A673 (cell line): ENCODE measurements around the gene HMG20A. TPM values are rescaled to one million over a fixed set of nuclear protein-coding genes. Genes with fewer than 3 reads are reported as not detected.

Source experiments
- BruUV-seq: library from RNA; stranded (reverse); fragments of 400-500 nt; replicated peaks from 2 replicates; lab custom pipeline; 2021; lab: Mats Ljungman, UMichigan
- CTCF ChIA-PET: fragments of 300-600 bp; sonication (Branson Sonifier 250); formaldehyde crosslinking; loops from one replicate; lab custom pipeline; 2022; ENCODE audit warnings: antibody characterized with exemption; lab: Charles Lee
- POLR2A ChIA-PET: fragments of 300-600 bp; sonication (Branson Sonifier 250); formaldehyde crosslinking; loops from one replicate; lab custom pipeline; 2022; ENCODE audit warnings: antibody characterized with exemption; ENCODE audit not compliant: low non-redundant PET; lab: Charles Lee
- DNase-seq: peaks from one replicate; pipeline ENCODE4 v3.0.0-alpha.2; 2015; ENCODE audit warnings: low spot score
- H3K27ac ChIP-seq: fragments of 200-600 bp; sonication (generic); 2 replicates; pipeline ENCODE4 v1.5.1; 2016; ENCODE audit warnings: mixed run types, low read depth, mild to moderate bottlenecking, mixed read lengths, antibody characterized with exemption, low read length; ENCODE audit not compliant: poor library complexity, severe bottlenecking
- H3K27me3 ChIP-seq: fragments of 200-600 bp; sonication (generic); replicated peaks from 2 replicates; pipeline ENCODE4 v1.6.1; 2017; ENCODE audit warnings: mixed run types, low read depth, mild to moderate bottlenecking, mixed read lengths, antibody characterized with exemption, low read length; ENCODE audit not compliant: insufficient read depth, poor library complexity
- H3K36me3 ChIP-seq: fragments of 200-600 bp; sonication (generic); 2 replicates; pipeline ENCODE4 v1.6.1; 2016; ENCODE audit warnings: mixed run types, mild to moderate bottlenecking, mixed read lengths, antibody characterized with exemption, low read length; ENCODE audit not compliant: insufficient read depth, poor library complexity, severe bottlenecking
- H3K4me1 ChIP-seq: fragments of 200-600 bp; sonication (generic); 2 replicates; pipeline ENCODE4 v1.6.1; 2017; ENCODE audit warnings: mixed run types, mild to moderate bottlenecking, mixed read lengths, antibody characterized with exemption, low read length; ENCODE audit not compliant: insufficient read depth, poor library complexity, severe bottlenecking
- H3K4me3 ChIP-seq: fragments of 200-600 bp; sonication (generic); 2 replicates; pipeline ENCODE4 v1.5.1; 2016; ENCODE audit warnings: low read depth, mixed run types, mild to moderate bottlenecking, mixed read lengths, low read length; ENCODE audit not compliant: poor library complexity, severe bottlenecking
- H3K9me3 ChIP-seq: fragments of 200-600 bp; sonication (generic); 2 replicates; pipeline ENCODE4 v1.6.1; 2016; ENCODE audit warnings: mixed run types, low read depth, mild to moderate bottlenecking, mixed read lengths, antibody characterized with exemption, low read length; ENCODE audit not compliant: poor library complexity, severe bottlenecking
- EZH2 ChIP-seq: fragments of 200-600 bp; sonication (generic); IDR thresholded peaks from 2 replicates; pipeline ENCODE4 v1.6.1; 2017; ENCODE audit warnings: borderline replicate concordance, low read depth, mild to moderate bottlenecking, mixed read lengths, antibody characterized with exemption, low read length; ENCODE audit not compliant: poor library complexity, severe bottlenecking
- intact Hi-C: fragments of 100-400 bp; cut with micrococcal nuclease; formaldehyde crosslinking; loops from one replicate; pipeline ENCODE4 v1.10.0; 2022; ENCODE audit not compliant: unreplicated experiment
- total RNA-seq: library from RNA; stranded (reverse); gene quantifications from 2 replicates; pipeline ENCODE4 v1.2.3, GENCODE V29; 2021
- TF ChIP-seq, protein P1 (sequence below): fragments of 300-800, 200-600 bp; sonication (generic); conservative IDR thresholded peaks from 2 replicates; pipeline ENCODE4 v1.5.1; 2017; ENCODE audit warnings: low read depth, mild to moderate bottlenecking, antibody characterized with exemption, low read length, moderate library complexity, mixed read lengths

HMG20A gene
- total RNA-seq, 1 experiment from 2014 or later: 43.2 TPM

- Histone ChIP-seq H3K27me3 (no peaks in the 10 kb centered on the region), H3K27ac (peak overlapping the region; percentile 49), H3K36me3 (no peaks in the 10 kb centered on the region), H3K4me3 (no peak overlapping the region), H3K9me3 (no peaks in the 10 kb centered on the region), H3K4me1 (peaks cover 46% of the 10 kb centered on the region)
- POLR2A ChIA-PET: no interaction called here
- intact Hi-C loops: no loop called here
- no peak for TF ChIP-seq EZH2
- TF ChIP-seq, protein P1, sequence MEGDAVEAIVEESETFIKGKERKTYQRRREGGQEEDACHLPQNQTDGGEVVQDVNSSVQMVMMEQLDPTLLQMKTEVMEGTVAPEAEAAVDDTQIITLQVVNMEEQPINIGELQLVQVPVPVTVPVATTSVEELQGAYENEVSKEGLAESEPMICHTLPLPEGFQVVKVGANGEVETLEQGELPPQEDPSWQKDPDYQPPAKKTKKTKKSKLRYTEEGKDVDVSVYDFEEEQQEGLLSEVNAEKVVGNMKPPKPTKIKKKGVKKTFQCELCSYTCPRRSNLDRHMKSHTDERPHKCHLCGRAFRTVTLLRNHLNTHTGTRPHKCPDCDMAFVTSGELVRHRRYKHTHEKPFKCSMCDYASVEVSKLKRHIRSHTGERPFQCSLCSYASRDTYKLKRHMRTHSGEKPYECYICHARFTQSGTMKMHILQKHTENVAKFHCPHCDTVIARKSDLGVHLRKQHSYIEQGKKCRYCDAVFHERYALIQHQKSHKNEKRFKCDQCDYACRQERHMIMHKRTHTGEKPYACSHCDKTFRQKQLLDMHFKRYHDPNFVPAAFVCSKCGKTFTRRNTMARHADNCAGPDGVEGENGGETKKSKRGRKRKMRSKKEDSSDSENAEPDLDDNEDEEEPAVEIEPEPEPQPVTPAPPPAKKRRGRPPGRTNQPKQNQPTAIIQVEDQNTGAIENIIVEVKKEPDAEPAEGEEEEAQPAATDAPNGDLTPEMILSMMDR: no peak
- DNase-seq: no peak
- CTCF ChIA-PET: no interaction called here
- BruUV-seq: no TSS peak
Observed at GRCh38 chr15:77525907-77526594, 105.4 kb downstream of the HMG20A start.

DNA sequence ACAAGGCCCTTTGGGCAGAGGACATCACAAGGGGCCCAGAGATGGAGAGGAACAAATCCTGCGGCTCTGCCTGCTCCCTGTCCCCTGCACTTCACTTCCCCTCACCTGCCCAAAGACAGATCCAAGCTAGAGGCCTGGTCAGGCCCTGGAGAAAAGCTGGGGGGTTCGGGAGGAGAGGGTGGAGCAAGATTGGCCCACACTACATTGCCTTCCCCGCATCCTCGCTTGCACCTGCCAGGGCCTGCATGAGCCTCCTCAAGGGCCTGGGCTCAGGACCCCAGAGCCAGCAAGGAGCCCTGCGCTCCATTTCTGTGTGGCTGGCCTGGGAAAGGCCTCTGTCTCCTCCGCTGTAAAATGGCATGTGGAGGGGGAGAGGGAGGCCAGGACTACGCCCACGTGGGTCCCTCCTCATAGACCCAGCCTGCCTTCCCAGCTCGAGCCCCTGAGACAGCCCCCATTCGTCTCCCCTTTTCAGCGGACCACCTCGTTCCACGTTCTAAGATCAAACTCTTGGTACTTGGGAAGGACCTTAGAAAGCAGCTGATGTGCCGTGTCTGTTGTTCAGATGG is 106.0 kb downstream of the HMG20A start:
- no peak for DNase-seq
- Histone ChIP-seq H3K4me3 (no peak overlapping the region), H3K9me3 (no peaks in the 10 kb centered on the region), H3K4me1 (peaks cover 46% of the 10 kb centered on the region), H3K36me3 (no peaks in the 10 kb centered on the region), H3K27me3 (no peaks in the 10 kb centered on the region), H3K27ac (peak overlapping the region; percentile 21)
- intact Hi-C loops: no loop called here
- ChIA-PET POLR2A (no interaction called here), CTCF (interaction anchor here (0.9 kb wide), 1 partner anchor 29 kb away, joined by 3 read pairs; no protein-coding TSS in a partner anchor)
- no TSS peak for BruUV-seq
- TF ChIP-seq, protein P1: no peak
- no peak for TF ChIP-seq EZH2

GRCh38 chr15:77527164-77527778 is 106.6 kb downstream of the HMG20A start:
- ChIA-PET CTCF (interaction anchor here (0.9 kb wide), 1 partner anchor 29 kb away, joined by 3 read pairs; no protein-coding TSS in a partner anchor), POLR2A (no interaction called here)
- Histone ChIP-seq H3K4me1 (peaks cover 46% of the 10 kb centered on the region), H3K9me3 (no peaks in the 10 kb centered on the region), H3K36me3 (no peaks in the 10 kb centered on the region), H3K27me3 (no peaks in the 10 kb centered on the region), H3K27ac (peak overlapping the region; percentile 21), H3K4me3 (no peak overlapping the region)
- BruUV-seq: no TSS peak
- DNase-seq: peak; percentile 40
- intact Hi-C loops: no loop called here
- TF ChIP-seq, protein P1: no peak
- no peak for TF ChIP-seq EZH2
